GM18907 (cell line): Measurements from ENCODE around the gene COX10.
A peak's percentile ranks its signal among the peaks of the same experiment; 100 is the strongest.
"Not testable (repeated sequence)": the region's sequence is repeated elsewhere in the genome, so short reads cannot be mapped to it uniquely, and the experiment has no call there.

Source experiments
- ATAC-seq: cut with Tn5 transposase; IDR thresholded peaks from one replicate; pipeline ENCODE4 v1.9.1; 2021; ENCODE audit warnings: mild to moderate bottlenecking, moderate library complexity; ENCODE audit not compliant: unreplicated experiment

The COX10 gene

DNA sequence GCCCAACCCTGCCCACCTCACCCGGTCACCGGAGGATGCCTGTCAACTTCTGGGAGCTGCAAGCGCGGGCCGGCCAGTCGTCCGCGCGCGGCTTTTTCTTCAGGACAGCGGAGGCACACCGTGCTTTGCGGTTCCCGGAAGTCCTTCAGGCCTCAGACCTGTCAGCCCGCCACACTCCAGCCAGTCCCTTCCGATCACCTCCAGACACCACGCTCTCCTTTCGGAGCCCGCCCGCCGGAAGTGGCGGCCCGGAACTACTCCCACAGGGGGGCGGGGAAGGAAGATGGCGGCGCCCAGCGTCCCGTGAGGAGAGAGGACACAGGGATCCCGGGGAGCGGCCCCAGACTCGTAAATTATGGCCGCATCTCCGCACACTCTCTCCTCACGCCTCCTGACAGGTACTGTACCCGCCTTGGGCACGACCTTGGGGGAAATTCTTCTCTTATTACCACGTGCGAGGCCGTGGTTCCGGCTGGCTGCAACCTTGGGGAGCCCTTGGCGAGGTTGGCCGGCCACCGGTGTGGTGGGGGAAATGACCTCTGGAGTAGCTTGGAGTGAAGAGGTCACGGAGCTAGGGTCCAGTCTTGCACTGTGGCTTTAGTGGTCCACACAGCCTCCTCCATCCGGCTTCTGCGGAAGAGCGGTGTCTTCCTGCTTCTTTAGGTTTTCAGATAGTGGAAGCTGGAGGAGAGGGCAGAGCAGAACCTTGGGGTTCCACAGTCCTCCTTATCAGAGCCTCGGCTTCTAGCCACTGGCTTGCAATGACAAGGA, at the start of gene COX10:
Gene COX10, plus strand, starts transcription at position 254 of the 771 bp plus-strand sequence. Its CDS starts 102 bp downstream, at position 356.
- peak; percentile 100 for ATAC-seq

DNA sequence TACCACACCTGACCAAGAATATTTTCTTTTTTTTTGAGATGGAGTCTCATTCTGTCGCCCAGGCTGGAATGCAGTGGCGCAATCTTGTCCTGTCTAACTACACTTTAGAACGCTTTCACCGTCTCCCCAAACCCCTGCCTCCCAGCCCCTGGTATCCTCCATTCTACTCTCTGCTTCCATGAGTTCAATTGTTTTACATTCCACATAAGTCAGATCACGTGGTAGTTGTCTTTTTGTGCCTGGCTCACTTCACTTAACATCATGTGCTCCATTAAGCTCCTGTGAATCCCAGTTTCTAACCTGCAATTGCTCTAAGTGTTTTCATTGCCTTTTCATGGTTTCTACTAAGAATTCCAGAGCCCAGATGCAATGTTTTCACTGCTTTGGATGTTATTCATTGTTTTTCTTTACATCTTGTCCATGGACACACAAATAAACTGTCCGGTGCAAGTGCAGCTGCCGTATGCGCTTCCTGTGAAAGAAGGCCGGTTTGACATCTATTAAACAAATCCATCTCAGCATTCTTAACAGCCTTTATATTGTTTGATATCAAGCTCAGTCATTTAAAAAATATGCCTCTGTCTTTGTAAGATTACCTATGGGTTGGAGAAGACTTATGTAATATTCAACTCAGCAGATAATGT, 47.5 kb upstream of the COX10 start:
- not testable (repeated sequence) for ATAC-seq

GRCh38 chr17:14029755-14030154, 39.5 kb upstream of the COX10 start:
- ATAC-seq: not testable (repeated sequence)

DNA sequence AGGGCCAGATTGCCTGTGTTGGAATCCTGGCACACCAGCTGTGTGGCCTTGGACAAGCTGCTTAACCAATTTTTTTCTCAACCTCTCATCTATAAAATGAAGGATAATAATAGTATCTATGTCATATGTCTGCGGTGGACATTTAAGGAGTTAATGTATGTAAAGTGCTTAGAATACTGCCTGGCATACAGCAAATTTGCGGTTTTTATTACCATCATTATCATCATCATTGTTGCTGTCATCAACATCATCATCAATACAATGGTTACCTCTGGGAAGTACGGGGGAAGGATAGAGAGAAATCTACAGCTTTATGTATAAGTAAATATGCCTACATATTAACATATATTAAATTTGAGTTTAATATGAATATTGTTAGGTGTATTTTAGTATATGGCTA, 37.1 kb upstream of the COX10 start:
- ATAC-seq: no peak

DNA sequence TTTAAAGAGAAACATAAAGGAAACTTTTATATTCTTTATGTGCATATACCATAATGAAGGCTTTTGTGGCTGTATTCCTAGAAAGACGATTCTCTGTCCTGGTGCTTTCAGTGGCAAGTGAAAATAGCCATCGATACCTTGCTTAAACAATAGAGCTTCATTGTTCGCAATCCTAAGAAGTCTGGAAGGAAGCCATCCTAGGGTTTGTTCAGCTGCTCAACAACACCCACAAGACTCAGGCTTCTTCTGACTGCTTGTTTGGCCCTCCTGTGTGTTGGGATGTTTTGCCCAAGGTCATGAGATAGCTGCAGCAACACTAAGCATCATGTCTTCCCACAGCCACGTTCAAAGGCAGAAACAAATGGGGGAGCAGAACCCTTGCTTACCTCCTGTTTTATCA, 36.1 kb upstream of the COX10 start:
- ATAC-seq: no peak

- no peak for ATAC-seq
Observed at GRCh38 chr17:14037453-14037852, 31.9 kb upstream of the COX10 start.

DNA sequence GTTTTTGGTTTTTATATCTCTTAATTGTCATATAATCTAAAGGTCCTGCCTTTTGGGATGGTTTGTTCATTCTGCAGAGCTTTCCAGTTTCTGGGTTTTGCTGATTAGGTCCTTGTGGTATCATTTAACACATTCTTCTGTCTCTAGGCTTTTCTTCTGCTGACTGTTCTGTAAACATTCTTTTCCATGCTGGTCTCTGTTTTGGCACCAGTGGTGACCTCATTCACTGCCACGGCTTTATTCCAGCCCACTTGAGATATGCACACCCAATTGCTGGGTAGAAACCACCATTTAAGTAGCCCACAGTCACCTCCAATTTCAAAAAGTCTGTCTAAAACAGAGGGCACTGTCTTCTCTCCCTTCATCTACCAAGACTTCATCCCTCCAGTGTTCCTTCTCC, 31.1 kb upstream of the COX10 start:
- no peak for ATAC-seq

DNA sequence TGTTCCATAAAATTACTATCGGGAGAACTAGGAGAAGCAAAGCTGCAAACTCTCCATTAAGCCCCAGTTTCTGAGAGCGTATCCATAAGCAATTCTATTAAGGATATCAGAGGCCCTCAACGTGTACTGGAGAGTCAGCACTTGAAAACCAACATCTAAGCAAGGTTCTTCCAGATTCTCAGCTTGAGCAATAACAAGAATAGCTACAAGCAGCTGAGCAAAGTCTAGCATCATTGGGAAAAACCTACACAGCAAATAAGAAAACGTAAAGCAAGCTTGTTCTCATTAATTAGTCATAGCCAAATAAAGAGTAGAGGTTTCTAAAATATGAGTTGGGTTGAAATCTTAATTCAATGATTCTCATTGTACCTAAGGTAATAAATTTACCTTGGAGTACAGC, 26.9 kb upstream of the COX10 start:
- ATAC-seq: no peak

GRCh38 chr17:14044702-14045101, 24.6 kb upstream of the COX10 start:
- ATAC-seq: no peak

- no peak for ATAC-seq
Observed at GRCh38 chr17:14046978-14047377, 22.3 kb upstream of the COX10 start.

GRCh38 chr17:14047591-14047990, 21.7 kb upstream of the COX10 start:
- ATAC-seq: no peak

GRCh38 chr17:14048169-14048568, 21.1 kb upstream of the COX10 start:
- ATAC-seq: no peak

- no peak for ATAC-seq
Observed at GRCh38 chr17:14050616-14051015, 18.7 kb upstream of the COX10 start.

DNA sequence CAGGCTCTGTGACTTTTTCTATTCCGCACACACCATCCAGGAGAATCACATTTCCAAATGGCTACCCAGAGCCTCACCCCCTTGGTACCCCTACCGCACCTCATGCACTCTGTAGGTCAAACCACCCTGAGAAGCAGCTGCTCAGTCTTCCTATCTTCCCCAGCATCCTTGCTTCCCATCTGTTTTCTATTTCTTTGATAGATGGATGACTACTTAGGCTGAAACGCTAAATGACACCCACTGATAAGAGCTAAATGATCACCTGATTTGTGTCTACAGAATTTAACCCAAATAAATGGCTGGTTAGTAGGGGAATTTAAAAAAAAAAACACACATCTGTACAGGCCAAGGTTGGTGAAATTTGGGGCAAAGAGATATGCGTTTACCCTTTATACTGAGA, 17.6 kb upstream of the COX10 start:
- ATAC-seq: no peak

- no peak for ATAC-seq
Observed at GRCh38 chr17:14052886-14053615, 16.3 kb upstream of the COX10 start.

- no peak for ATAC-seq
Observed at GRCh38 chr17:14057591-14057990, 11.7 kb upstream of the COX10 start.

DNA sequence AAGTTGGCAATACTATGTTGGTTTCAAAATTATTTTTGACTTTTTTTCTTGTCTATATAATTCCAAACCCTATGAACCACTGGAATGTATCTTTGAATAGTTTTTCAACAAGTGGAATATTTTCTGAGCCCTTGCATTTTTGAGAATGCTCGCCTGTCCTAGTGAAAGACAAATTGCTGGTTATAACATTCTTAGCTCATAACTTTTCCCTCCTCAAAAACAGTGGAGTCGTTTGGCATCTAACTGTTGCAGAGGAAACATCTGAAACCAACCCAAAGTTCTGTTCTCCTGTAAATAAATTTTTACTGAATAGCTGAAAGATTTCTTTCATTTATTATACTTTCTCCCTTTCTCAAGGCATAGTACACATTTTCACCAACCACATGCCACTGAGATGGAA, 11.3 kb upstream of the COX10 start:
- ATAC-seq: no peak

DNA sequence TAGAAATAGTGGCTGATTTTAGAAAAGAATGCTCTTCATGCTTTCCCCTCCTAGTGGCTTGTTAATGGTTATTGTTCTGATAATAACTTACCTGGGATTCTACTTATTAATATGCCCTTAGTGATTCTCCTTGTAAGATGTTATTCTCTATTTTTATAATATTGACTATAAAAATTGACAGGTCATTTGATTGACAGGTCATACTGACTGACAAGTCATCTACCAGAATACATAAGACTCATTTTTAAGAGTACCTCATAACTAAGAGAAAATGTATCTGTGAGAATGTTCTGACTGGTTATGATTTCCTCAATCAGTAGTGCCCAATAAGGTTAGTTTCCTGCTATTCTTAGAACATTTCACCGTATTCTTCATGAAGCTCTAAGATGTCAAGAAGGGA, 8.6 kb upstream of the COX10 start:
- ATAC-seq: no peak

DNA sequence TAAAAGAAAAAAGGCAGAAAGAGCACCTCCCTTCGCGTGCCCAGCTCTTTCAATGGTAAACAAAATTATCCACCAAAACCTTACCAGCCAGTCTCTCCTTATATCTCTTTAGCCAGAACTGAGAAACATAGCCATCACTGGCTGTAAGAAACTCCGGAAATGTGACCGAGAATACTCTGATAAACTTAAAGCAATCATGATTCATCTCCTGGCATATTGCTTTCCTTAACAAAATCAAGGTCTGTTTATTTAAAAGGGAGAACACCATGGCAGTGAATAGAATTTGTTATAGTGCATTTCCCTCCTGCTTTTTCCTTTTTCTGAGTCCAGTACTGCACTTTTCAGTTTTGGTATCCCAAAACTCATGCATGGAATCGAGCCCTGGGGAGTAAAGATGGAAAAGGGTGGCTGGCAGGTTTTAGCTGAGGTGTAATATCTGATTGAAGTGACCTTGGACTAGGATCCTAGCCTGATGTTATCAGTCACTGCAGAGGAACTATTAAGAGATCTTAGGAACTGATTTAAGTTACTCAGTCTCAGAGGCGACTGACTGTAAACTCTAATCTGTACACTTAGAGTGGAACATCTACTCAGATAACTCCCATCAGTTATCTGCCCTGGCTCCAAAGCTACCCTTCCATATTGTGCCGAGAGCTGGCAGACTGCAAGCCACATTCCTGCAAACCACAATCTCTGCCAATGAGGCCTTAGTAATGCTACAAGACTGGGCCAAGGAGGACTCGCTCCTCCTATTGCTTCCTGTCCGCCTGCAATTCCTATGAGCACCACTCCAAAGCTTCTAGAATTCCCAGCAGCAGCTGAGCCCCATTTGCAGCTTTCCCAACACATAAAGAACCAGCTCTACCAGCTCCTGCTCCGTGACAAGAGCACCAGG, 7.4 kb upstream of the COX10 start:
- ATAC-seq: no peak

- no peak for ATAC-seq
Observed at GRCh38 chr17:14067347-14067746, 2.0 kb upstream of the COX10 start.
